ENCODE data around the gene MOV10L1.
"Not testable (repeated sequence)": the region's sequence is repeated elsewhere in the genome, so short reads cannot be mapped to it uniquely, and the experiment has no call there.

Gene MOV10L1

DNA sequence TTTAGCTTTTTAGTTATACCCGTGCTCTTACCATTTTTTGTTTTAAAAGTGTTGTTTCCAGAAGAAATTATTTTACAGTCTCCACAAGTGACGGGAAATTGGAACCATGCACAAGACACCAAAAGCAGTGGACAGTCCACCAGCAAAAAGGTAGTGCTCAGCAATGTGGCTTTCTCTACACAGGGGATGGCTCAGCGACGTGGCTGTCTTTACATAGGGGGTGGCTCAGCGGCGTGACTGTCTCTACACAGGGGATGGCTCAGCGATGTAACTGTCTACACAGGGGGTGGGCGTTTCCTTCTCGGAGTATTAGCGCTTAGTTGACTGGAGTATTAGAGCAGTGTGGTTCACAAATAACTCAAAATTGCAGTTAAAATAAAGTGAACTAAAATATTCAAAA lies 44.7 kb downstream of the MOV10L1 start:
- Histone ChIP-seq H2BK5ac (ENCODE audit: low read length) (no peak overlapping the region), H2AK5ac (ENCODE audit: low read depth, low read length) (no peak overlapping the region), H2AFZ (ENCODE audit: low read length) (no peak overlapping the region), H3K4ac (ENCODE audit: low read length) (no peak overlapping the region), H3K79me1 (ENCODE audit: low read depth, low read length) (no peaks in the 10 kb centered on the region), H3K27ac (replicated peaks; ENCODE audit: low read length) (no peak overlapping the region), H3K18ac (ENCODE audit: low read length) (no peak overlapping the region), H3K23ac (ENCODE audit: low read depth, low read length, poor library complexity) (no peak overlapping the region), H2BK15ac (ENCODE audit: low read length) (no peak overlapping the region), H3K9me3 (replicated peaks in 1 of 2; ENCODE audit: control insufficient read depth in 2 of 2, insufficient read depth in 1 of 2, low read depth in 1 of 2, low read length in 2 of 2) (peaks cover 5 to 6% of the 10 kb centered on the region in 2 donors), H3K9ac (ENCODE audit: low read depth, low read length, poor library complexity) (no peak overlapping the region), H4K8ac (ENCODE audit: low read depth, low read length) (no peak overlapping the region), H3K4me1 (ENCODE audit: control insufficient read depth in 2 of 2, insufficient read depth in 1 of 2, low read depth in 1 of 2, low read length in 2 of 2) (peaks cover under 1 to 3% of the 10 kb centered on the region in 2 donors), H3K4me3 (ENCODE audit: low read length in 2 of 2) (no peak overlapping the region), H4K91ac (ENCODE audit: low read depth, low read length, poor library complexity) (no peak overlapping the region), H3K36me3 (replicated peaks in 1 of 2; ENCODE audit: control insufficient read depth in 2 of 2, insufficient read depth in 2 of 2, low read length in 2 of 2) (no peaks in the 10 kb centered on the region), H3K4me2 (ENCODE audit: insufficient read depth, low read length, poor library complexity, severe bottlenecking) (no peak overlapping the region), H3K27me3 (ENCODE audit: control insufficient read depth in 3 of 3, insufficient read depth in 3 of 3, low read depth in 1 of 3, low read length in 3 of 3) (peaks cover 0 to 7% (median 0%) of the 10 kb centered on the region in 3 experiments), H2BK12ac (ENCODE audit: low read length) (no peak overlapping the region), H2BK120ac (ENCODE audit: low read depth, low read length) (no peak overlapping the region), H3K14ac (ENCODE audit: low read length) (no peak overlapping the region)
- no peak for DNase-seq (ENCODE audit: low spot score)
- no CpG with 5 or more reads among the region's 10 CpGs for WGBS, 2 donors (ENCODE audit: extremely low coverage in 2 of 2, insufficient read length in 2 of 2, insufficient replicate concordance in 1 of 2)

DNA sequence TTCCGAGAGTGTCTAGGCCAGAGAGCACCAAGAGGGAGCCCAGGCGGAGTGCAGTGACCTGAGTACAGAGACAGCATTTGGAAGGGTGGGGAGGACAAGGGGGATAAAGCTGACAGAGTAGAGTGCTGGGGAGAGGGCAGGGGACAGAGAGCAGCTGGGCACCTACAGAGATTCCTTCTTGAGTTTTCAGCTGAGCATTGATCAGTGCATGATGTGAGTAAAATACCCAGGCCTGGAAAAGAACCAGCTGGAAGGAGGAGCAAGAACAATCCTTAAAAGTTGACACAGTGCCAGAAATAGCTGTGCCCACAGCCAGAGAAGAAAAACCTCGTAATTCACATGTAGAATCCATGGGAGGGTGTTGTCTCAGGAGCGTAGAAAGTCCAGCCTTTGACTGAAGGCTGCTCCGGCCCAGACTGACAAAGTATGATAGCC lies 46.8 kb downstream of the MOV10L1 start:
- Histone ChIP-seq H2AK5ac (ENCODE audit: low read depth, low read length) (no peak overlapping the region), H3K9ac (ENCODE audit: low read depth, low read length, poor library complexity) (no peak overlapping the region), H3K27ac (replicated peaks; ENCODE audit: low read length) (no peak overlapping the region), H3K36me3 (replicated peaks in 1 of 2; ENCODE audit: control insufficient read depth in 2 of 2, insufficient read depth in 2 of 2, low read length in 2 of 2) (no peaks in the 10 kb centered on the region), H3K14ac (ENCODE audit: low read length) (no peak overlapping the region), H3K79me1 (ENCODE audit: low read depth, low read length) (no peaks in the 10 kb centered on the region), H2BK12ac (ENCODE audit: low read length) (no peak overlapping the region), H2AFZ (ENCODE audit: low read length) (no peak overlapping the region), H3K23ac (ENCODE audit: low read depth, low read length, poor library complexity) (no peak overlapping the region), H4K91ac (ENCODE audit: low read depth, low read length, poor library complexity) (no peak overlapping the region), H3K27me3 (ENCODE audit: control insufficient read depth in 3 of 3, insufficient read depth in 3 of 3, low read depth in 1 of 3, low read length in 3 of 3) (peaks cover 0 to 8% (median 0%) of the 10 kb centered on the region in 3 experiments), H2BK120ac (ENCODE audit: low read depth, low read length) (no peak overlapping the region), H3K4me1 (ENCODE audit: control insufficient read depth in 2 of 2, insufficient read depth in 1 of 2, low read depth in 1 of 2, low read length in 2 of 2) (peaks cover 0 to 3% of the 10 kb centered on the region in 2 donors), H4K8ac (ENCODE audit: low read depth, low read length) (no peak overlapping the region), H2BK5ac (ENCODE audit: low read length) (no peak overlapping the region), H3K9me3 (replicated peaks in 1 of 2; ENCODE audit: control insufficient read depth in 2 of 2, insufficient read depth in 1 of 2, low read depth in 1 of 2, low read length in 2 of 2) (peaks cover 3 to 5% of the 10 kb centered on the region in 2 donors), H3K18ac (ENCODE audit: low read length) (no peak overlapping the region), H2BK15ac (ENCODE audit: low read length) (no peak overlapping the region), H3K4me3 (ENCODE audit: low read length in 2 of 2) (no peak overlapping the region), H3K4ac (ENCODE audit: low read length) (no peak overlapping the region), H3K4me2 (ENCODE audit: insufficient read depth, low read length, poor library complexity, severe bottlenecking) (no peak overlapping the region)
- WGBS, 2 donors (ENCODE audit: extremely low coverage in 2 of 2, insufficient read length in 2 of 2, insufficient replicate concordance in 1 of 2): no CpG with 5 or more reads among the region's 5 CpGs
- DNase-seq (ENCODE audit: low spot score): no peak

DNA sequence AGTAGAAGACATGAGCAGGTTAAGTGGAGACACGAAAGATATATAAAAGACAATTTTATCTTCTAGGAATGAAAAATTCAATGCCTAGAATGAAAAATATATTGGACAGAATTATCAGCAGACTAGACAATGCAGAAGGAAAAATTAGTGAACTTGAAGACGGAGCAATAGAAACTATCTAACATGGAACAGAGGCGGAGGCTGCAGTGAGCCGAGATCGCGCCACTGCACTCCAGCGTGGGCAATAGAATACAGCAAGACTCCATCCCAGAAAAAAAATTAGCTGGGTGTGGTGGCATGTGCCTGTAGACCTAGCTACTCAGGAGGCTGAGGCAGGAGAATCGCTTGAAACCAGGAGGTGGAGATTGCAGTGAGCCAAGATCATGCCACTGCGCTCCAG lies 47.5 kb downstream of the MOV10L1 start:
- H3K4ac ChIP-seq (ENCODE audit: low read length); H2BK5ac ChIP-seq (ENCODE audit: low read length); H3K14ac ChIP-seq (ENCODE audit: low read length); H2AK5ac ChIP-seq (ENCODE audit: low read depth, low read length); DNase-seq (ENCODE audit: low spot score); H3K23ac ChIP-seq (ENCODE audit: low read depth, low read length, poor library complexity); H2BK12ac ChIP-seq (ENCODE audit: low read length); H3K9ac ChIP-seq (ENCODE audit: low read depth, low read length, poor library complexity); H3K4me3 ChIP-seq (ENCODE audit: low read length in 2 of 2); H3K18ac ChIP-seq (ENCODE audit: low read length); H3K9me3 ChIP-seq (replicated peaks in 1 of 2; ENCODE audit: control insufficient read depth in 2 of 2, insufficient read depth in 1 of 2, low read depth in 1 of 2, low read length in 2 of 2); H2BK120ac ChIP-seq (ENCODE audit: low read depth, low read length); H2AFZ ChIP-seq (ENCODE audit: low read length); H4K8ac ChIP-seq (ENCODE audit: low read depth, low read length); H2BK15ac ChIP-seq (ENCODE audit: low read length); H3K4me2 ChIP-seq (ENCODE audit: insufficient read depth, low read length, poor library complexity, severe bottlenecking); H3K36me3 ChIP-seq (replicated peaks in 1 of 2; ENCODE audit: control insufficient read depth in 2 of 2, insufficient read depth in 2 of 2, low read length in 2 of 2); H3K4me1 ChIP-seq (ENCODE audit: control insufficient read depth in 2 of 2, insufficient read depth in 1 of 2, low read depth in 1 of 2, low read length in 2 of 2); H3K27ac ChIP-seq (replicated peaks; ENCODE audit: low read length); H3K27me3 ChIP-seq (ENCODE audit: control insufficient read depth in 3 of 3, insufficient read depth in 3 of 3, low read depth in 1 of 3, low read length in 3 of 3); H3K79me1 ChIP-seq (ENCODE audit: low read depth, low read length); H4K91ac ChIP-seq (ENCODE audit: low read depth, low read length, poor library complexity): not testable (repeated sequence)
- no CpG with 5 or more reads among the region's 9 CpGs for WGBS, 2 donors (ENCODE audit: extremely low coverage in 2 of 2, insufficient read length in 2 of 2, insufficient replicate concordance in 1 of 2)

DNA sequence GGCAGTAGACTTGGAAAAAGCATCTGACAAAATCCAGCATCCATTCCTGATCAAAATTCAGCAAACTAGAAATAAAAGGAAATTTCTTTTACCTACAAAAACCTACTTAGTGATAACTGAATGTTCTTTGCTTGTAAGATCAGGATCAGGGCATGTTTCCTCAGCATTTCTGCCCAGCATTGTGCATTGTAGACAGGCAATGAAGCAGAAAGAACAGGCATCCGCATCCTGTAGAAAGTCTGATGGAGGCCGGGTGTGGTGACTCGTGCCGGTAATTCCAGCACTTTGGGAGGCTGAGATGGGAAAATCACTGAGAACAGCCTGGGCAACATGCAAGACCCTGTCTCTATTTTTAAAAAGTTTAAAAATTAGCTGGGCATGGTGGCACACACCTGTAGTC lies 48.2 kb downstream of the MOV10L1 start:
- WGBS, 2 donors (ENCODE audit: extremely low coverage in 2 of 2, insufficient read length in 2 of 2, insufficient replicate concordance in 1 of 2): no CpG with 5 or more reads among the region's 4 CpGs
- H3K27ac ChIP-seq (replicated peaks; ENCODE audit: low read length): no peak overlapping the region

More for the DNA sequence above, 48.2 kb downstream of the MOV10L1 start:
- Histone ChIP-seq H2AK5ac (ENCODE audit: low read depth, low read length) (no peak overlapping the region), H2BK12ac (ENCODE audit: low read length) (no peak overlapping the region), H3K4me3 (ENCODE audit: low read length in 2 of 2) (no peak overlapping the region), H4K8ac (ENCODE audit: low read depth, low read length) (no peak overlapping the region), H3K9ac (ENCODE audit: low read depth, low read length, poor library complexity) (no peak overlapping the region), H3K9me3 (replicated peaks in 1 of 2; ENCODE audit: control insufficient read depth in 2 of 2, insufficient read depth in 1 of 2, low read depth in 1 of 2, low read length in 2 of 2) (no peaks in the 10 kb centered on the region), H2BK15ac (ENCODE audit: low read length) (no peak overlapping the region), H3K79me1 (ENCODE audit: low read depth, low read length) (no peaks in the 10 kb centered on the region), H3K4ac (ENCODE audit: low read length) (no peak overlapping the region), H3K4me1 (ENCODE audit: control insufficient read depth in 2 of 2, insufficient read depth in 1 of 2, low read depth in 1 of 2, low read length in 2 of 2) (peaks cover 1 to 3% of the 10 kb centered on the region in 2 donors), H2BK120ac (ENCODE audit: low read depth, low read length) (no peak overlapping the region), H3K14ac (ENCODE audit: low read length) (no peak overlapping the region), H3K18ac (ENCODE audit: low read length) (no peak overlapping the region), H2AFZ (ENCODE audit: low read length) (no peak overlapping the region), H3K27me3 (ENCODE audit: control insufficient read depth in 3 of 3, insufficient read depth in 3 of 3, low read depth in 1 of 3, low read length in 3 of 3) (peaks cover 0 to 8% (median 0%) of the 10 kb centered on the region in 3 experiments), H3K36me3 (replicated peaks in 1 of 2; ENCODE audit: control insufficient read depth in 2 of 2, insufficient read depth in 2 of 2, low read length in 2 of 2) (no peaks in the 10 kb centered on the region), H2BK5ac (ENCODE audit: low read length) (no peak overlapping the region), H3K23ac (ENCODE audit: low read depth, low read length, poor library complexity) (no peak overlapping the region), H3K4me2 (ENCODE audit: insufficient read depth, low read length, poor library complexity, severe bottlenecking) (no peak overlapping the region), H4K91ac (ENCODE audit: low read depth, low read length, poor library complexity) (no peak overlapping the region)
- DNase-seq (ENCODE audit: low spot score): no peak
